ENCODE data around the gene FBLIM1. TPM values are rescaled to one million over a fixed set of nuclear protein-coding genes. Genes with fewer than 3 reads are reported as not detected.

Gene FBLIM1
- total RNA-seq, 1 experiment from 2014 or later = 6.0 TPM

GRCh38 chr1:15731735-15732685 lies 26.6 kb upstream of the FBLIM1 start (continued):
- TF ChIP-seq CTCF (IDR thresholded peaks at IDR 0.05 in 2 of 3, conservative IDR thresholded peaks at IDR 0.05 in 1 of 3; ENCODE audit: borderline replicate concordance in 1 of 3, insufficient read depth in 1 of 3, low read depth in 2 of 3, low read length in 2 of 3) = no peak
- TF ChIP-seq, protein P1, sequence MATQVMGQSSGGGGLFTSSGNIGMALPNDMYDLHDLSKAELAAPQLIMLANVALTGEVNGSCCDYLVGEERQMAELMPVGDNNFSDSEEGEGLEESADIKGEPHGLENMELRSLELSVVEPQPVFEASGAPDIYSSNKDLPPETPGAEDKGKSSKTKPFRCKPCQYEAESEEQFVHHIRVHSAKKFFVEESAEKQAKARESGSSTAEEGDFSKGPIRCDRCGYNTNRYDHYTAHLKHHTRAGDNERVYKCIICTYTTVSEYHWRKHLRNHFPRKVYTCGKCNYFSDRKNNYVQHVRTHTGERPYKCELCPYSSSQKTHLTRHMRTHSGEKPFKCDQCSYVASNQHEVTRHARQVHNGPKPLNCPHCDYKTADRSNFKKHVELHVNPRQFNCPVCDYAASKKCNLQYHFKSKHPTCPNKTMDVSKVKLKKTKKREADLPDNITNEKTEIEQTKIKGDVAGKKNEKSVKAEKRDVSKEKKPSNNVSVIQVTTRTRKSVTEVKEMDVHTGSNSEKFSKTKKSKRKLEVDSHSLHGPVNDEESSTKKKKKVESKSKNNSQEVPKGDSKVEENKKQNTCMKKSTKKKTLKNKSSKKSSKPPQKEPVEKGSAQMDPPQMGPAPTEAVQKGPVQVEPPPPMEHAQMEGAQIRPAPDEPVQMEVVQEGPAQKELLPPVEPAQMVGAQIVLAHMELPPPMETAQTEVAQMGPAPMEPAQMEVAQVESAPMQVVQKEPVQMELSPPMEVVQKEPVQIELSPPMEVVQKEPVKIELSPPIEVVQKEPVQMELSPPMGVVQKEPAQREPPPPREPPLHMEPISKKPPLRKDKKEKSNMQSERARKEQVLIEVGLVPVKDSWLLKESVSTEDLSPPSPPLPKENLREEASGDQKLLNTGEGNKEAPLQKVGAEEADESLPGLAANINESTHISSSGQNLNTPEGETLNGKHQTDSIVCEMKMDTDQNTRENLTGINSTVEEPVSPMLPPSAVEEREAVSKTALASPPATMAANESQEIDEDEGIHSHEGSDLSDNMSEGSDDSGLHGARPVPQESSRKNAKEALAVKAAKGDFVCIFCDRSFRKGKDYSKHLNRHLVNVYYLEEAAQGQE (IDR thresholded peaks at IDR 0.05; ENCODE audit: low read depth) = no peak
- TF ChIP-seq SRF (IDR thresholded peaks at IDR 0.05; ENCODE audit: low read depth) = no peak
- no peak for TF ChIP-seq ZFX (IDR thresholded peaks at IDR 0.05)

- no TSS peak for BruUV-seq (replicated peaks)
- CTCF ChIA-PET = interaction anchor here (1.5 kb wide), 1 partner anchor 9 kb away, joined by 4 read pairs; no protein-coding TSS in a partner anchor
Observed at GRCh38 chr1:15732686-15733081, 25.9 kb upstream of the FBLIM1 start.

More at GRCh38 chr1:15732686-15733081, 25.9 kb upstream of the FBLIM1 start:
- ChIA-PET POLR2A (no interaction called here), RAD21 (ENCODE audit: low non-redundant PET in 1 of 2, low total read pairs in 2 of 2, uncharacterized antibody in 2 of 2, unreplicated experiment in 2 of 2) (no interaction called here)
- Histone ChIP-seq H3K4me3 (replicated peaks in 1 of 2; ENCODE audit: low read depth in 1 of 2, low read length in 2 of 2) (no peak overlapping the region), H3K27ac (ENCODE audit: low read depth, low read length) (no peak overlapping the region), H3K36me3 (ENCODE audit: control insufficient read depth in 1 of 2, insufficient read depth in 2 of 2, low read length in 2 of 2) (peaks cover 0 to 5% of the 10 kb centered on the region in 2 experiments; a peak in 1 of 4 replicates), H3K27me3 (ENCODE audit: insufficient read depth, low read length) (no peaks in the 10 kb centered on the region), H3K9ac (ENCODE audit: low read length) (no peak overlapping the region), H4K20me1 (ENCODE audit: insufficient read depth) (no peaks in the 10 kb centered on the region), H3K9me2 (ENCODE audit: insufficient read depth) (no peaks in the 10 kb centered on the region), H3K9me3 (ENCODE audit: control insufficient read depth in 1 of 2, insufficient read depth in 1 of 2, low read depth in 1 of 2, low read length in 2 of 2) (no peaks in the 10 kb centered on the region), H3K4me2 (ENCODE audit: low read length) (no peak overlapping the region), H3K4me1 (ENCODE audit: control insufficient read depth in 1 of 2, insufficient read depth in 2 of 2, low read length in 2 of 2) (peaks cover 3 to 5% of the 10 kb centered on the region in 2 experiments; a peak in 1 of 4 replicates), H3K79me2 (ENCODE audit: insufficient read depth, low read length) (no peaks in the 10 kb centered on the region), H2AFZ (ENCODE audit: low read depth, low read length, poor library complexity, severe bottlenecking) (no peak overlapping the region)
- no peak for TF ChIP-seq CBX3 (IDR thresholded peaks at IDR 0.05; ENCODE audit: low read depth)
- TF ChIP-seq SRF (IDR thresholded peaks at IDR 0.05; ENCODE audit: low read depth) = no peak
- no peak for TF ChIP-seq EZH2 (IDR thresholded peaks at IDR 0.05)
- TF ChIP-seq, protein P1 (IDR thresholded peaks at IDR 0.05; ENCODE audit: low read depth) = no peak
- TF ChIP-seq JUND (IDR thresholded peaks at IDR 0.05) = no peak
- no peak for TF ChIP-seq MAX (IDR thresholded peaks at IDR 0.05)
- no peak for TF ChIP-seq SP1 (IDR thresholded peaks at IDR 0.05; ENCODE audit: low read depth)
- no peak for TF ChIP-seq RAD21 (IDR thresholded peaks at IDR 0.05; ENCODE audit: low read depth)
- TF ChIP-seq CEBPB (IDR thresholded peaks at IDR 0.05; ENCODE audit: low read depth) = no peak
- no peak for TF ChIP-seq ZNF274 (IDR thresholded peaks at IDR 0.05; ENCODE audit: low read depth, low read length)
- TF ChIP-seq EZH2phosphoT487 (IDR thresholded peaks at IDR 0.05; ENCODE audit: borderline replicate concordance) = no peak
- no peak for TF ChIP-seq POLR2AphosphoS5 (IDR thresholded peaks at IDR 0.05; ENCODE audit: low read depth, low read length)
- intact Hi-C loops (cut with micrococcal nuclease) = no loop called here
- ATAC-seq (no peak), DNase-seq (ENCODE audit: low read depth, low spot score) (no peak)

Data from HCT116 (cell line).